Right ventricle myocardium superior (tissue), 1 donor: Measurements from ENCODE around the gene PREX1. TPM values are rescaled to one million over a fixed set of nuclear protein-coding genes. Genes with fewer than 3 reads are reported as not detected.

Experiments
- ATAC-seq: fragments of 200-7000 bp; cut with Tn5 transposase; one replicate; pipeline ENCODE4 v1.9.1; 2020; ENCODE audit warnings: mild to moderate bottlenecking; ENCODE audit not compliant: poor library complexity
- DNase-seq: peaks from one replicate; pipeline ENCODE4 v3.0.0-alpha.2; 2020
- intact Hi-C: fragments of 100-400 bp; cut with DNase I; formaldehyde crosslinking; loops from one replicate; pipeline ENCODE4 v1.11.2; 2022
- total RNA-seq: library from RNA; stranded (reverse); fragmentation: NEBNext Ultra II Directional; extraction: Animal tissue kit (Norgen Biotek cat#: 25700); gene quantifications from one replicate; pipeline ENCODE4 v1.2.1, GENCODE V29; 2021
- donor health status: DM: no; HTN: yes; CAD: no; lungs with severe emphysema.

PREX1 gene
- total RNA-seq, 1 donor from 2014 or later: 10.3 TPM

DNA sequence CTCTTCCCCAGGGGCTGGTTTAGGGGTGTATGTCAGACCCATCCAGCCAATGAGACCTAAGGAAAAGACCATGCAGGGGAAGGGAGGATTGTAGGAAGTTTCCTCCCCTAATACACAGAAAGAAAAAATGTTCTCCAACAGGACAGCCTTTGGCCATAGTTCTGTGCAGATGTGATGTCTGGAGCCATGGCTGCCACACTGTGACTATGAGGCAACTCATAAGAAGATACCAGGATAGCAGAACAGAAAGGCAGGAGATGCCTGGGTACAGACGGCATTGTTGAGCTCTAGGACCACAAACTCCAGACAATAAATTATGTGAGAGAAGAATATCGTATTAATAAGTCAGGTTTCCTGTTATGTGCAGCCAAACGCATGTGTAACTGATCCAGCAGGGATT, 156.7 kb downstream of the PREX1 start:
- intact Hi-C loops: no loop called here
- ATAC-seq (no peak), DNase-seq (no peak)

DNA sequence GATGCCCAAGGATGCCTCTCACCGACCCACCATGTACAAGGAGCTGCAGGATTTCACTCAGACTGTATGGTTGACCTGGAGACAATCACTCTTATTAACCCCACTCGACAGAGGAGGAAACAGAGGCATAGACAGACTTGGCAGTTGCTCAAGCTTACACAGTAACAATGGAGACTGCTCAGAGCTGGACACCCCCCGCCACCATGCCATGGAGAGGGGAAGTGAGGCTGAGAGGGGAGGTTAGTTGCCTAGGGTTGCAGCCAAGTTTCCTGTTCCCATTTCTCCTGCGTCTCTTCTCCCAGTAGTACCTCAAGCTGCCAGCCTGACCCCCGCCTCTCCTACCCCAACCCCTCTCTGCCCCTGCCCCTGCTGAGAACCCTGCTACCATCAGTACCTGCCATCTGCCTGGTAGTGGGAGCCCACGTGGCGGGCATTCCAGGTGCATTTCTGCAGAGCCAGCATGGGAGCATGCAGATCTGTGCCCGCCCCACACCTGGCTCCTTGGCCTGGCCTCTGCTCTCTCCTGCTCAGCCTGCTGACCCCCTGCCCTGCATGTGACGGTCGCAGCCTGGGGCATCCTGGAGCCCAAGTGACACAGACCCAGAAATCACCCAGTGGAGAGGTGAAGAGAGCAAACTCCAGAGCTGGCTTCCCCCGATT, 157.7 kb downstream of the PREX1 start:
- DNase-seq: no peak
- no peak for ATAC-seq
- intact Hi-C loops: no loop called here

DNA sequence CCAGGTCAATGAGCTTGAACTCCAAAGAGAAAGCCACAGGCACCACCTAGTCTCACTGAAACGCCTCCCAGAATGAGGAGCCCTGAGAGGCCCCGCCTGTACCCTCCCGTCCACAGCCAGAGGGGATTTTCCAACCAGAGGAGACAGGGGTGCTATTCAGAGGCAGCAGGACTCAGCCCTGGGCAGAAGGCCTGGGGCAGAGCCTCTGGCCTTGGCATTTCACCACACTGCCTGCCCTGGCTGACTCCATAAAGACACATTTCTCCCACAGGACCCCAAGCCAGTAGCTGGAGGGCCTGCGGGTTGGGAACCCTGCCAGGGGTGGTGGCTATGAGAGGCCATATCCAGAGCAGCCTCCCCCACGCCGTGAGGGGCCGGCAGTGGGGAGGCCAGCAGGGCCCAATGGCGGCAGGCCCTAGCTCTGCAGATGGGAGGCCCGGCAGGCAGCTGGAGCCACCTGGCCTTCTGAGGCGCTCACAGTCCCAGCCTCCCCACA, 159.3 kb downstream of the PREX1 start:
- ATAC-seq (peak; percentile 45), DNase-seq (no peak)
- intact Hi-C loops: no loop called here

DNA sequence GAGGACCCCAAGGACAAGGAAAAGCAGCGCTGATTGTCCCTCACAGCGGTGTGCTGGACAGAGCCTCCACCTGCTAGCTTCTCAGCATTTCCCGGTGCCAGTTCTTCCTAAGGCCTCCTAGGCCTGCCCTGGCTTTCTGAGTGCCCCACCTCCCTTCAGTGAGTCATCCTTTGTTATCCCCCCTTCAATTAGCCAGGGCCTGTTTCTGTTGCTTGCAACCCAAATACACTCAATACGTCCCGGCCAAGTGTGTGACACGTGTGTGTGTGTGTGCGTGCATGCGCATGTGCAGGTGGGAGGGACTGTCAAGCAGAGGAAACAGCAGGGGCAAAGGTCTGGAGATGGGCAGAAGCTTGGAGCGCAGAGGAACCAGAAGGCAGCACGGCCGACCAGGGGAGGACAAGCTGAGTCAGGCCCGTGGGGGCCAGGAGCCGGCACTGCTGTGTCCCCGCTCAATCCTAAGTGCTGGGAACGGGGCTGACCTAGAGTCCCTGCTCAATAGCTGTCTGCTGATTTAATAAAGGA, 159.8 kb downstream of the PREX1 start:
- ATAC-seq: no peak
- intact Hi-C loops: no loop called here
- DNase-seq: no peak

DNA sequence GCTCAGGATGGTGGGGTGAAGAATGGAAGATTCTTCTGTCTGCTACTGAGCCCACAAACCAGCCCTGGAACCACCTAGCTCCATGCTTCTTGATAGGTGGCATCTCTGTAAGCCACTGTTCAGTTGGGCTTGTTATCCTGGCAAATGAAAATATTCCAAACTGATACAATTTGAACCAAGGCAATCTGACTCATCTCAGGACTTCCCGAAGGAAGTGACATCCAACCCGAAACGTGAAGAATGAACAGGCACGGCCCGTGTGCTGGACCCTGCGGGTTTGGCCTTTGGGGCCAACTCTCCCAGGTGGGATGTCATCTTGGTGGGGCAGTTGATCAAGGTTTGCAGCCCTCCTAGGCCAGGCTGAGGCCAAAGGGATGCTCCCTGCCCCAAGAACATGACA, 160.3 kb downstream of the PREX1 start:
- DNase-seq: no peak
- intact Hi-C loops: no loop called here
- no peak for ATAC-seq

DNA sequence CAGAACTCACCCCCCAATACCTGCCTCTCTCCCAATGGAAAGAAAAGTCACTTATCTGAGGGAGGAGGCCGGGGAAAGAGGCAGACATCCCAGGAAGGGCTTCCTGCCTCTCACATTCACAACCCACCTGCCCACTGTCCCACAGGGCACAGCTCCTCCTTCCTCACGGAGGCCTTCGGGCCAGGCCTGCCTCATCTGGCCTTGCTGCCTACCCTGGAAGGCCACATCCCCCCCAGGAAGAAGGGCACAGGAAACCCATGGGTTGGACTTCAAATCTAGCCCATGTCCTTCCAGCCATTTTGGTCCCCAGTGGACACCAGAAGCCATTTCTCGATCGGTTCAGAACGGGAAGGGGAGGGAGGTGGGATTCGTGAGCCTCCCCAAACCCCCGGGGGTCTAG, 162.0 kb downstream of the PREX1 start:
- ATAC-seq: no peak
- DNase-seq: no peak
- intact Hi-C loops: no loop called here

DNA sequence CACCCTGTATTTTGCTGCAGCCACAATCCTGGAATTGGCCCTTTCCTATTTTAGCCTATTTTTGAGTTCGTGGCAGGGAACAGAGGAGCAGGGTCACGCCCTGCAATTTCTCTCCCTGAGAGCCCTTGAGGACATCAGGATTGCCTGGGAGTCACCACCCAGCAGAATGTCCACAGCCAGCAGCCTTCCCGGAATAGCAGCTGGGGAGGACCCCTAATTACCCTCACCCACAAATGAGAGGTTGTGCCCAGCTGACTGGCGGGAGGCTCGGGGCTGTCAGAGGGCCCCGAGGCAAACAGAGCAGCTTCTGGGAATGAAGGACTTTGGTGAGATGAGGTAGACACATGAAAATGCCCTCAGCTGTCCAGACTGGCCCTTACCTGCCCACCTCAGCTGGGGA, 165.1 kb downstream of the PREX1 start:
- intact Hi-C loops: no loop called here
- ATAC-seq (no peak), DNase-seq (no peak)

DNA sequence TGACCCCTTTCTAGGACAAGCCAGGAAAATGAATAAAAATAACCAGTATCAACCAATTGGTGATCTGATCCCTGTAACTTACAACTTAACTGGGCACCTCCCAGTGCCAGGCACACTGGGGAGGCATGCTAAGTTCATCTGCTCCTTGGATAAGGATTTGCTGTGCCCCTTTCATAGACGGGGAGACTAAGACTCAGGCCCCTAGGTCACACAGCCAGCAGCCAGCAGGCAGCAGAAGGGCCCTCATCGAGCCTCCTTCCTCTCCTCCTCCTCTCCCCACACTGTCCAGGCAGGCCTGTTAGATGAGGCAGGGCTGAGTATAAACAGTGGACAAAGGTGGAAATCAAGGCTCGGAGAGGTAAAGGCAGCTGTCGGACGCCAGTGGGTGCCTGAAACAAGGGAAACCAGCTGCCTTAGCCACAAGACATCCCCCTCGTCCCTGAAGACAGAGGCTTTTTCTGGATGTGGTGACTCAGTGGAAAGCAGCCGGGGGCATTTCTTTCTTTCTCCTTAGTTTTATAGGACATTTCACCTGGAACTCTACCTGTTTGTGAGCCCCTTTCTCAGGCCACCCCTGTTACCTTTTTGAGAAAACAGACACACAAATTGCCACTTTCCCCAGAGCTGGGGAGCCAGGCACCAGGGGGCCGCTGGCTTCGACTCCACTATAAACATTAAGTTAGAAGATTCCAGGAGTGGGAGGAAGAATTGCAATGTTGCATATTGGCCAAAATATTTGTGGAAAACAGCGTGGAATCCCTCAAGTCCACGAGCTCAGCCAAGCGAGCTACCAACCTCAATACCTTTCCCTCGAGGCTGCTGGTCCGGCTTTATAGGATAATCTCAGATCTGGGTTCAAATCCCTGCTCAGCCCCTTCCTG, 166.0 kb downstream of the PREX1 start:
- ATAC-seq: no peak
- no peak for DNase-seq
- intact Hi-C loops: no loop called here

DNA sequence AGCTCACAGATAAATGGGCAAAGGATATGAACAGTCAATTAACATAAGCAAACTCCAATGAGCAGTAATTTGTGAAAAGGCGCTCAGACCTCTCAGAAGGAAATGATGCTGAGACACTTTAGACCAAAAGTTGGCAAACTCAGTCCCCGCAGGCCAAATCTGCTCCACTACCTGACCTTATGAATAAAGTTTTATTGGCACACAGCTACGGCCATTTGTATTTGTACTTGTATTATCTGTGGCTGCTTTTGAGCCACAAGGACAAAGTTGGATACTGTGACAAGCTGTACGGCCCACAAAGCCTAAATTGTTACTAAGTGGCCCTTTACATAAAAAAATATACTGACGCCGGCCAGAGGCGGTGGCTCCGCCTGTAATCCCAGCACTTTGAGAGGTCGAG, 167.0 kb downstream of the PREX1 start:
- ATAC-seq: no peak
- no peak for DNase-seq
- intact Hi-C loops: no loop called here

DNA sequence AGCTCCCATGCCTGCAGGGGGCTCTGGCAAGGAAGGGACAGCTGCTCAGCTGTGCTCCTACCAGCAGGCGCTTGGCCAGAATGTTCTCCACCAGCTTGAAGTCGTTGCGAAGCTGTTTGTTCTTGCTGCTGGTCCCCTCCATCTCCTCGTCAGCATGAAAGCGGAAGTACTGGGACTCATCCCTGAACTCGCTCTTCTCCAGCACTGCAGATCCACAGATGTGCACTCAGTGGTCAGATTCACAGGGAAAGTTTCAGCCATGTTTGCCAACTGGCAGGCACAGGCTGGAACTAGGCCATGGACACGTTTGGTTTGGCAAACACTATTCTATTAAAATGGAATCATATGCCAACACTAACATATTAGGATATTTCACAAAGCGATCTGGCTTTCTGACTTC, 167.9 kb downstream of the PREX1 start:
- DNase-seq (no peak), ATAC-seq (no peak)
- intact Hi-C loops: no loop called here

DNA sequence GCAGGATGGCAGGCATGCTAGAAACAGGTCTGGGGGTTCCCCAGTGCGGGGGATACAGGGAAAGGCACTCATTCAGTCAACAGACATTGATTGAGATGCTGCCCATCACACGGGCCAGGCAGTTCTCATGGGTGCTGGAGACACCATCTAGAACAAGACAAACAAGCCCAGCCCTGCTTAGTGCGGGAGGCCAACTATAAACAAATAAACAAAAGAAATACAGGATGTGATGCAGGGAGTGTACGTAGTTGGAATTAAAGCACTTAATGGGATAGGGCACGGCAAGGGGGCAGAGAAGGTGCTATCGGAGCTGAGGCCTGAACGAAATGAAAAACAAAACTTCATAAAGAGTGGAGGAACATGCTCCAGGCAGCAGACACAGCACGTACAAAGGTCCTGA, 169.3 kb downstream of the PREX1 start:
- intact Hi-C loops: no loop called here
- ATAC-seq (no peak), DNase-seq (no peak)

DNA sequence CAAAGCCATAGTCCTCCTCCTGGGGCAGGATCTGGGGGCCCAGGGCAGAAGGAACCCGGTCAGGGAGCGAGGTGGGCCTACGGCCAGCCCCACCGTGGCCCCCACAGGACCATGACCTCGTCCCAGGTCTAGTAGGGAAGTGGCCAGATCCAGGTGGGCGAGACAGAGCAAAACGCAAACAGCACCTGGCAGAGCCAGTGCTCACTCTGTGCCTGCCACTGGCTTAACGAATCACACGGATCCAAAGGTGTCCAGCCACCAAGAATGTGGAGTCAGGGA, 169.7 kb downstream of the PREX1 start:
- intact Hi-C loops: no loop called here
- ATAC-seq (no peak), DNase-seq (no peak)

DNA sequence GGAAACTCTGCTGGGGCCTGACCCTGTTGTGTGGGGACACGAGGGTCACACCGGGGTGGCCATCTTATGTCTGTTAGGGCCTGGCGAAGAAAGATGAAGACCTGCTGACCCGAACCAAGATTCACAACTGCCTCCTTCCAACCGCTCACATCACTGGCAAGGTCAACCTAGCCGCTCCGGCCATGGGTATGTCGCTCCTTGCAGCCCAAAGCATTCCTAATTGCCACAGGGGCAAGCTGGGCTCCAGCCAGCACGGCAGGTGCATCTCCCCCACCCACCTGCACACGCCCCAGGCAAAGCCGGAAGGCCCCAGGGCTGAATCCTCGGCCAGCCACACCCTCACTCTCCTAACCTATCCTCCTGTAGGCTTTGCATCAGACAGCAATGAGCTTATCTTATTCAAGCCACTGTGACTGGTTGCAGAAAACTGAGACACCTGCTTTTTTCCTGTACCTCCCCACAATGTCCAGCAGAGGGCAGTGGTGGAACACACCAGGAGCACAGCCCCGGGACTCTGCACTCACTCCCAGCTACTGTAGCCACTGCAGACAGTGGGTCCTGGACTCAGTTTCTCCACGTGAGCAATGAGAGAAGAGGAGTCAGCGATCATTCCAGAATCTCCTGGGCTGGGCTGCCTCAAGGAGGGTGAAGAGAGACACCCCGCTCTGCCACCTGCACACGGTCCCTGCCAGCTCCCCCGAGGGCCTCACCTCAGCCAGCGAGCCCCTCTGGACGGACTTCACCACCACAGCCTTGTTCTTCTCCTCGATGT, 170.2 kb downstream of the PREX1 start:
- ATAC-seq: peak; percentile 87
- peak; percentile 74 for DNase-seq

DNA sequence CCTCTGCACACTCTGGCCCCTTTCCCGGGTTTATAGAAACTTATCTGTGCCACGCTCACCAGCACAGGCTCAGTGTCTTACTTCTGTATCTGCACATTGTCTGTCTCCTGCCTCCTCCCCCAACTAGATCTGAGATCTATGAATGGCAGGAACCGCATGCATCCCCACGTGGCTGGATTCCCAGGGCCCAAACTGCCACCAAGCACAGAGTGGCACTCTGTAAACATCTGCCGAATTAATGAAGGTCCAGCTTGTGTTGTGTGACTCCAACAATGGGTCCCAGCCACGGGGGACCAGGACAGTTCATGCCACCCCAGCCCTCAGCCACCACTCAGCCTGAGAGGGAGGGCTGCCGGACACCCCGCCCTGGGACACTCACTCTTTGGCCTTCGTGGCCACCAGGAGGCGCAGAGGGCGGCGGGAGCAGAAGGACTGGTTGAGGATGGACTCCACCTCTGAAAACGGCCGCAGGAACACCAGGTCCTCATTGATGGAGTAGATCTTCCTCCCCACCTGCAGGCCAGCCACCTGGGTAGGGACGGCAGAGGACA, 171.1 kb downstream of the PREX1 start:
- intact Hi-C loops: loop anchor here (2.0 kb wide), 1 partner anchor 248 kb away; no protein-coding TSS in a partner anchor
- DNase-seq (no peak), ATAC-seq (no peak)

More for the DNA sequence above, 170.2 kb downstream of the PREX1 start:
- intact Hi-C loops: loop anchor here (2.0 kb wide), 1 partner anchor 247 kb away; no protein-coding TSS in a partner anchor

DNA sequence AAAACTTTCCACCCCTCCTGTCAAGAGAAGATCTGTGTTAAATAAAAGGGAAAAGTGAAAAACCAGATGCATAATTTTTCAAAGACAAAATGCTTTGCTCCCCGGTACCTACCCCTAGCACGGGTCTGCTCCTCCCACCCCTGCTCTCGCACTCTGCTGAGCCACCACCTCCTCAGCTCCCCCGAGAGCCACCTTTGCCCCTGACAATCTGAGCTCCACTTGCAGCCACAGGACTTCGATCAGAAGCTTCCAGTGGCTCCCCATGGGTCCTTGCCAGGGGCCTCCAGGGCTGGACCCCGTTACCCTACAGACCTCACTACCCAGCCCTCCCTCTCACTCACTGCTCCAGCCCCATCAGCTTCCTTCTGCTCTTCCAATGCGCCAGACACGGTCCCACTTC, 171.7 kb downstream of the PREX1 start:
- no peak for DNase-seq
- ATAC-seq: no peak
- intact Hi-C loops: loop anchor here (2.0 kb wide), 1 partner anchor 249 kb away; no protein-coding TSS in a partner anchor

DNA sequence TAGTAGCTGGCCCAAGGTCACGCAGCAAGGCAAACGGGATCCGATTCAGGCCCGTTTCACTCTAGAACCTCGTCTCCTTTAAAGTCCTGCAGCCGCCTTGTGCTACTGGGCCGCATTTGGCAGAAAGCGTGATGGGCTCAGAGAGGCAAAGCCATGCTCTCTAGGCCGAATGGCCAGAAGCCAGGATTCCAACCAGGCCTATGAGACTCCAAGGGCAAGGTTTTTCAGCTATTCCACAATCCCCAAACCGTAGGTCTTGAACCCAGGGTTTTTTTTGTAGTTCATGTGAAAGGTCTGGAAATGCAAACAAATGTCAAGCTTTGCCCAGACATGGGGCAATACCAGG, 174.1 kb downstream of the PREX1 start:
- ATAC-seq: no peak
- no peak for DNase-seq
- intact Hi-C loops: no loop called here

DNA sequence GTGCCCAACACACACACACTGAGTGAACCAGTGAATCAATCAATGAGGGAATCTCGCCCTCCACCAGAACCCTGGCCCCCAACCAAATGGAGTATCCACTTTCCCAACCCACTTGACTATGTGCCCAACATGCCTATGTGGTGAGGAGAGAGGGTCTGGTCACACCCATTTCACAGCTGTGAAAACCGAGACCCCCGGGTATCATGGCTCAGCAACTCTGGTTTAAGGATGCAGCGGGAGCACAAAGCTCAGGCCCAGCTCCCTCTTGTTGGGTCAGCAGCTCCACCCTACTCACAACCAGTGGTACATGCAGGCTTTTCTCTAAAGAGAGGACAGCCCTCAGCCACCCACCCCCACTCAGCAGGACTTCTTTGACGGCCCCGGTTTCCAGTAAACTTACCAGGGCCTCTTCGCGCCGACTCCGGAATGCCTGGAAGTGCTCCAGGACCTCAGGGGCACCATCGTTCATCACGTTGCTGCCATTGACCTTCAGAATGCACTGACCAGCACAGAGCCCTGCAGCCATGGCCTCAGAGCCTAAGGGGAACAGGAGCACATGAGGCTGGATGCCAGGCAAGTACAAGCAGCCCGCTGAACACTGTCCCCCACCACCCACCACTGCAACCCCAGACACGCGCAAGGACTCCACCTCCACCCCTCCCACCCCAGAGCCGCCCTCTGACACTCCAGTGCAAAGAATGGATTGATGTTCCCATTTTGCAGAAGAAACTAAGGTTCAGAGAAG, 174.7 kb downstream of the PREX1 start:
- ATAC-seq: no peak
- intact Hi-C loops: no loop called here
- no peak for DNase-seq

DNA sequence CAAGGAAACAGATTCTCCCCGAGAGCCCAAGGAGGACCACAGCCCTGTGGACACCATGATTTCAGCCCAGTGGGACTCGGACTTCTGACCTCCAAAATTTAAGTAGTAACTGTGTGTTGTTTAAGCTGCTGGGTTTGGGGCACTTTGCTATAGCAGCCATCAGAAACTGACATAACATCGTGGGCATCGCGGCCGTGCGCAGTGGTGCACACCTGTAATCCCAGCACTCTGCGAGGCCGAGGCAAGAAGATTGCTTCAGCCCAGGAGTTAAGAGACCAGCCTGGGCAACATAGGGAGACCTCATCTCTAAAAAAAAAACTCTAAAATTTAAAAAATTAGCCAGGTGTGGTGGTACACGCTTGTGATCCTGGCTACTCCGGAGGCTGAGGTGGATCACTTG, 175.8 kb downstream of the PREX1 start:
- intact Hi-C loops: no loop called here
- DNase-seq (no peak), ATAC-seq (no peak)
